ENCODE results near the gene ZBTB48. TPM values are rescaled to one million over a fixed set of nuclear protein-coding genes. Genes with fewer than 3 reads are reported as not detected.
A peak's percentile ranks its signal among the peaks of the same experiment; 100 is the strongest.

The ZBTB48 gene
- total RNA-seq, 4 donors from 2014 or later, result 26.5 to 79.7 (median 47.6) TPM

- intact Hi-C loops (cut with DNase I; ENCODE audit: low total_unique reads), result loop anchor here (2.0 kb wide), 1 partner anchor 46 kb away; the partner anchor contains the start of genes NOL9 and TAS1R1
- TF ChIP-seq, protein P1, sequence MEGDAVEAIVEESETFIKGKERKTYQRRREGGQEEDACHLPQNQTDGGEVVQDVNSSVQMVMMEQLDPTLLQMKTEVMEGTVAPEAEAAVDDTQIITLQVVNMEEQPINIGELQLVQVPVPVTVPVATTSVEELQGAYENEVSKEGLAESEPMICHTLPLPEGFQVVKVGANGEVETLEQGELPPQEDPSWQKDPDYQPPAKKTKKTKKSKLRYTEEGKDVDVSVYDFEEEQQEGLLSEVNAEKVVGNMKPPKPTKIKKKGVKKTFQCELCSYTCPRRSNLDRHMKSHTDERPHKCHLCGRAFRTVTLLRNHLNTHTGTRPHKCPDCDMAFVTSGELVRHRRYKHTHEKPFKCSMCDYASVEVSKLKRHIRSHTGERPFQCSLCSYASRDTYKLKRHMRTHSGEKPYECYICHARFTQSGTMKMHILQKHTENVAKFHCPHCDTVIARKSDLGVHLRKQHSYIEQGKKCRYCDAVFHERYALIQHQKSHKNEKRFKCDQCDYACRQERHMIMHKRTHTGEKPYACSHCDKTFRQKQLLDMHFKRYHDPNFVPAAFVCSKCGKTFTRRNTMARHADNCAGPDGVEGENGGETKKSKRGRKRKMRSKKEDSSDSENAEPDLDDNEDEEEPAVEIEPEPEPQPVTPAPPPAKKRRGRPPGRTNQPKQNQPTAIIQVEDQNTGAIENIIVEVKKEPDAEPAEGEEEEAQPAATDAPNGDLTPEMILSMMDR (IDR thresholded peaks at IDR 0.05), result no peak
- no peak for TF ChIP-seq POLR2A (IDR thresholded peaks at IDR 0.05)
- peak overlapping the region; percentile 99 to 100 for H3K27ac ChIP-seq
- peak overlapping the region; percentile 74 to 95 for H3K4me3 ChIP-seq
- H3K36me3 ChIP-seq, result no peaks in the 10 kb centered on the region
- H3K4me1 ChIP-seq, result peaks cover 15 to 31% of the 10 kb centered on the region in 2 donors
- DNase-seq, result no peak
- no peaks in the 10 kb centered on the region for H3K27me3 ChIP-seq
- no peaks in the 10 kb centered on the region for H3K9me3 ChIP-seq
These were observed 20.7 kb downstream of the ZBTB48 start for GRCh38 chr1:6600410-6601048.

- DNase-seq, result peak; percentile 76 to 87
- Histone ChIP-seq H3K27ac (peak overlapping the region; percentile 99 to 100), H3K36me3 (no peaks in the 10 kb centered on the region), H3K4me3 (peak overlapping the region; percentile 74 to 95), H3K9me3 (no peaks in the 10 kb centered on the region), H3K27me3 (no peaks in the 10 kb centered on the region), H3K4me1 (peaks cover 15 to 31% of the 10 kb centered on the region in 2 donors)
- intact Hi-C loops (cut with DNase I; ENCODE audit: low total_unique reads), result loop anchor here (2.0 kb wide), 1 partner anchor 46 kb away; the partner anchor contains the start of genes NOL9 and TAS1R1
- TF ChIP-seq POLR2A (IDR thresholded peaks at IDR 0.05), result peak; percentile 49 to 87
- TF ChIP-seq, protein P1 (IDR thresholded peaks at IDR 0.05), result no peak
These were observed 21.5 kb downstream of the ZBTB48 start for GRCh38 chr1:6601049-6601922.

DNA sequence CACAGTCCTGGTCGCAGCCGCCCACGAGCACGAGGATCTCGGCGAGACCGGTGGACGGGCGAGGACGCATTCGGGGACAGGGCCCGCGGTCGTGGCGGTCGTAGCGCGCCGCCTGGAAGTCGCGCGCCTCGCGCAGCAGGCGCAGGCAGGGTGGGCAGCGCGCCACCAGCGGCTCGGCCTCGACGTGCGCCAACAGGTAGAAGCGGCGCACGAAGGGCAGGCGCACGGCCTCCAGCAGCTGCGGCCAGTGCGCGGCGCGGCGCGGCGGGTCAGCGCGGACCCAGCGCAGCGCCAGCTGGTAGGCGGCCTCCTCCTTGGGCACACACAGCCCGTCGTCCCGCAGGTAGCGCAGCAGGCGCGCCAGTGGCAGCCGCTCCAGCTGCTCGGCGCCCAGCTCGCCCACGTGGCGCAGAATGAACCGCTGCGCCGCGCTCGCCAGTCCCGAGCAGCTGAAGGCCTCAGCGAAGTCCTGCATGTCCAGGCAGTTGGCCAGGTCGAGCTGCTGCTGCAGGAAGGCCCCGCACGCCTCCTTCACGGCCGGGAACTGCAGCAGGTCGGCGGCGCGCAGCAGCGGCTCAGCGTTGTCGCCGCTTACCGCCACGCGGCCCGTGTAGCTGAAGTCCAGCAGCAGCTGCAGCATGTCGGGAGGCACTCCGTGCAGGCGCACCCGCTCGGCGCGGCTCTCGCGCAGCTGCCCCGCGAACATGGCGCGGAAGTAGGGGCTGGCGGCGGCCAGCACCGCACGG lies 22.3 kb downstream of the ZBTB48 start:
- intact Hi-C loops (cut with DNase I; ENCODE audit: low total_unique reads), result loop anchor here (2.0 kb wide), 1 partner anchor 47 kb away; the partner anchor contains the start of genes NOL9 and TAS1R1
- TF ChIP-seq, protein P1 (IDR thresholded peaks at IDR 0.05), result no peak
- TF ChIP-seq POLR2A (IDR thresholded peaks at IDR 0.05), result no peak
- peak; percentile 56 to 57 for DNase-seq
- no peaks in the 10 kb centered on the region for H3K27me3 ChIP-seq
- no peaks in the 10 kb centered on the region for H3K9me3 ChIP-seq
- H3K4me3 ChIP-seq, result peak overlapping the region; percentile 74 to 95
- H3K27ac ChIP-seq, result peak overlapping the region; percentile 99 to 100
- peaks cover 9 to 23% of the 10 kb centered on the region in 2 donors for H3K4me1 ChIP-seq
- H3K36me3 ChIP-seq, result no peaks in the 10 kb centered on the region

- H3K4me3 ChIP-seq, result peak within 1 kb of the TSS; percentile 74 to 95
- intact Hi-C loops (cut with DNase I; ENCODE audit: low total_unique reads), result no loop called here
- H3K27ac ChIP-seq, result peak within 1 kb of the TSS; percentile 99 to 100
- H3K4me1 ChIP-seq, result peaks cover 3 to 18% of the 10 kb centered on the region in 2 donors
- TF ChIP-seq, protein P1 (IDR thresholded peaks at IDR 0.05), result peak in 2 of 4 experiments; percentile 5 to 22
- TF ChIP-seq POLR2A (IDR thresholded peaks at IDR 0.05), result peak; percentile 74 to 91
- no peaks in the 10 kb centered on the region for H3K27me3 ChIP-seq
- DNase-seq, result peak; percentile 88 to 91
- no peaks in the 10 kb centered on the region for H3K36me3 ChIP-seq
- no peaks in the 10 kb centered on the region for H3K9me3 ChIP-seq
These were observed 23.0 kb downstream of the ZBTB48 start, which contains the start of gene KLHL21 for GRCh38 chr1:6602669-6603237. TSS of gene KLHL21 (minus strand) at chr1:6602869. CDS start at chr1:6602817, 52 bp downstream.

Measured in uterus (tissue), 4 donors.